Spleen (tissue), 11 donors: Measurements from ENCODE around the gene APOA1. TPM values are rescaled to one million over a fixed set of nuclear protein-coding genes. Genes with fewer than 3 reads are reported as not detected.
"Not testable (repeated sequence)": the region's sequence is repeated elsewhere in the genome, so short reads cannot be mapped to it uniquely, and the experiment has no call there.

Experiments
- DNase-seq: peaks from one replicate; pipeline ENCODE4 v3.0.0-alpha.2; 2020
- H3K27ac ChIP-seq, 8 donors: fragments of 200-600 bp; sonication (generic) in 7 of 8; 1 replicate in 4 of 8; 2 replicates in 4 of 8; pipeline versions ENCODE4 v1.5.0 to v1.8.0; 2016 to 2021; ENCODE audit warnings: inconsistent platforms in 4 of 8, mild to moderate bottlenecking in 4 of 8, moderate library complexity in 1 of 8
- H3K27me3 ChIP-seq, 7 donors: fragments of 200-600 bp; sonication (generic) in 6 of 7; replicated peaks in 1 of 7; 1 replicate in 4 of 7; 2 replicates in 3 of 7; pipeline versions ENCODE4 v1.5.0 to v1.8.0; 2016 to 2021; ENCODE audit warnings: inconsistent platforms in 3 of 7, mild to moderate bottlenecking in 1 of 7
- H3K36me3 ChIP-seq, 6 donors: fragments of 200-600 bp; sonication (generic) in 5 of 6; 1 replicate in 4 of 6; 2 replicates in 2 of 6; pipeline versions ENCODE4 v1.5.0 to v1.8.0; 2016 to 2021; ENCODE audit warnings: inconsistent platforms in 2 of 6
- H3K4me1 ChIP-seq, 6 donors: fragments of 200-600 bp; sonication (generic) in 5 of 6; 1 replicate in 3 of 6; 2 replicates in 3 of 6; pipeline versions ENCODE4 v1.5.0 to v1.8.0; 2016 to 2021; ENCODE audit warnings: inconsistent platforms in 3 of 6
- H3K4me3 ChIP-seq, 8 donors: fragments of 200-600 bp; sonication (generic) in 7 of 8; 1 replicate in 4 of 8; 2 replicates in 4 of 8; pipeline versions ENCODE4 v1.5.0 to v1.8.0; 2016 to 2021; ENCODE audit warnings: inconsistent platforms in 4 of 8, mild to moderate bottlenecking in 4 of 8, moderate library complexity in 2 of 8
- H3K9me3 ChIP-seq, 8 donors: fragments of 200-600 bp; sonication (generic) in 7 of 8; 1 replicate in 4 of 8; 2 replicates in 4 of 8; pipeline versions ENCODE4 v1.5.0 to v1.8.0; 2016 to 2021; ENCODE audit warnings: inconsistent platforms in 4 of 8
- CTCF ChIP-seq, 11 experiments: fragments of 200-600 bp in 7 of 11; fragments of 450-650 bp in 4 of 11; sonication (generic) in 4 of 11; IDR thresholded peaks in 8 of 11; conservative IDR thresholded peaks in 3 of 11; 1 replicate in 7 of 11; 2 replicates in 4 of 11; pipeline versions ENCODE4 v1.4.0 to v1.8.0; 2016 to 2021; ENCODE audit warnings: antibody characterized with exemption in 11 of 11, inconsistent platforms in 4 of 11, mild to moderate bottlenecking in 1 of 11
- POLR2A ChIP-seq, 3 donors: fragments of 450-650 bp; IDR thresholded peaks; one replicate each; pipeline ENCODE4 v1.5.1; 2017; ENCODE audit warnings: antibody characterized with exemption in 3 of 3, mild to moderate bottlenecking in 1 of 3
- POLR2AphosphoS5 ChIP-seq, 3 donors: sonication (generic); formaldehyde crosslinking; IDR thresholded peaks; one replicate each; pipeline ENCODE4 v1.5.1; 2017; ENCODE audit warnings: antibody characterized with exemption in 3 of 3
- WGBS, 5 donors: extraction: QIAGEN DNeasy Blood & Tissue Kit in 3 of 5; methylation state at CpG; one replicate each; pipeline versions ENCODE4 v1.1.5 to v1.1.7; 2013 to 2018; 5-methylcytosine and 5-hydroxymethylcytosine counted together
- intact Hi-C: fragments of 100-400 bp; cut with DNase I; formaldehyde crosslinking; loops from one replicate; pipeline ENCODE4 v1.15.0; 2023; ENCODE audit warnings: low total_unique reads
- polyA plus RNA-seq, 3 donors: library from polyadenylated mRNA; stranded (reverse); fragments of 200-250 nt; gene quantifications; one replicate each; pipeline ENCODE4 v1.2.1, GENCODE V29; 2013
- total RNA-seq, 7 donors: library from RNA; depleted of rRNA in 3 of 7; stranded (reverse); fragments of >200 nt in 3 of 7; fragmentation: NEBNext Ultra II Directional in 4 of 7; extraction: Animal tissue kit (Norgen Biotek cat#: 25700) in 4 of 7; gene quantifications; one replicate each; pipeline versions ENCODE4 v1.1.0 to v1.2.1, GENCODE V29; 2016 to 2021
- donor health status: healthy with polysubstance abuse.
- donor health status: DM: no; HTN: no; CAD: no; lungs with moderate emphysema.
- donor health status: DM: no; HTN: no; CAD: no.
- donor health status: Bipolar disorder and iron deficiency.
- donor health status: healthy.
- donor health status: DM: no; HTN: no; CAD: no.
- donor health status: DM: yes; HTN: yes; CAD: no.

Gene APOA1
- total and polyA plus RNA-seq, 10 donors = 0.44 to 3.3 (median 1.5) TPM; not detected in 2

DNA sequence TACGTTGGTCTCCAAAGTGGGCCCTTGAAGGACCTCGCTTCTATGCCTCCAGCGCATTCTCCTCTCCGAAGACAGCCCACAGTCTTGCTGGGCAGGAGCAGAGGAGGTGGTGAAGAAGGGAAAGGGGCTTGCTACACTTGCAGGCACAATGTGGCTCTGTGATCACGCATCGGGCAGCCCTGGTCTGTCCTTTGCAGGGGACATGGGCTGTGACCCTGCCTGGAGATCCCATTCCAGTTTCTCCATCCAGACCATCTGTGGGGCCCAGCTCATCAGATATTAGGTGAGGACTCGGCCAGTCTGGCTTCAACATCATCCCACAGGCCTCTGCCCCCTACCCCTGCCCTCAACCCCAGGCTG lies 810 bp downstream of the APOA1 start:
- intact Hi-C loops = no loop called here
- H3K36me3 ChIP-seq = no peaks in the 10 kb centered on the region
- H3K27ac ChIP-seq = peak overlapping the region in 3 of 8 donors; percentile 66 to 81 (median 72)
- H3K4me1 ChIP-seq = peaks cover 9 to 39% (median 22%) of the 10 kb centered on the region in 6 donors
- WGBS, 5 donors = 73 to 96% (median 88%) methylated on average over 7 of the region's 7 CpGs
- peaks cover 0 to 8% (median 0%) of the 10 kb centered on the region in 7 donors for H3K27me3 ChIP-seq
- H3K9me3 ChIP-seq = no peaks in the 10 kb centered on the region
- DNase-seq = peak; percentile 65
- no peak overlapping the region for H3K4me3 ChIP-seq
- no peak for TF ChIP-seq POLR2AphosphoS5 (IDR thresholded peaks at IDR 0.05)
- no peak for TF ChIP-seq POLR2A (IDR thresholded peaks at IDR 0.05)
- no peak for TF ChIP-seq CTCF (IDR thresholded peaks at IDR 0.05 in 8 of 11, conservative IDR thresholded peaks at IDR 0.05 in 3 of 11)

GRCh38 chr11:116835791-116836631 lies 1.4 kb downstream of the APOA1 start:
- intact Hi-C loops = no loop called here

GRCh38 chr11:116835042-116835772 lies 2.2 kb downstream of the APOA1 start:
- Histone ChIP-seq H3K4me1 (peaks cover 9 to 30% (median 19%) of the 10 kb centered on the region in 6 donors), H3K4me3 (peak overlapping the region; percentile 27 to 72 (median 48)), H3K27me3 (peaks cover 0 to 8% (median 0%) of the 10 kb centered on the region in 7 donors), H3K9me3 (no peaks in the 10 kb centered on the region), H3K27ac (peak overlapping the region; percentile 0 to 81 (median 67)), H3K36me3 (no peaks in the 10 kb centered on the region)
- DNase-seq = no peak
- WGBS, 5 donors = 13 to 23% (median 14%) methylated on average over 13 to 28 of the region's 28 CpGs
- no peak for TF ChIP-seq POLR2AphosphoS5 (IDR thresholded peaks at IDR 0.05)
- TF ChIP-seq CTCF (IDR thresholded peaks at IDR 0.05 in 8 of 11, conservative IDR thresholded peaks at IDR 0.05 in 3 of 11) = no peak
- no peak for TF ChIP-seq POLR2A (IDR thresholded peaks at IDR 0.05)
- intact Hi-C loops = no loop called here

More at GRCh38 chr11:116835791-116836631, 1.4 kb downstream of the APOA1 start:
- peaks cover 0 to 8% (median 0%) of the 10 kb centered on the region in 7 donors for H3K27me3 ChIP-seq
- peaks cover 9 to 37% (median 21%) of the 10 kb centered on the region in 6 donors for H3K4me1 ChIP-seq
- 11 to 20% (median 13%) methylated on average over 28 to 57 of the region's 57 CpGs for WGBS, 5 donors
- TF ChIP-seq CTCF (IDR thresholded peaks at IDR 0.05 in 8 of 11, conservative IDR thresholded peaks at IDR 0.05 in 3 of 11) (peak in 10 of 11 experiments; percentile 34 to 68 (median 56)), POLR2AphosphoS5 (IDR thresholded peaks at IDR 0.05) (peak; percentile 56 to 84 (median 75)), POLR2A (IDR thresholded peaks at IDR 0.05) (no peak)
- peak; percentile 94 for DNase-seq
- H3K9me3 ChIP-seq = no peaks in the 10 kb centered on the region
- H3K4me3 ChIP-seq = peak overlapping the region; percentile 27 to 72 (median 48)
- peak overlapping the region; percentile 0 to 81 (median 67) for H3K27ac ChIP-seq
- no peaks in the 10 kb centered on the region for H3K36me3 ChIP-seq

DNA sequence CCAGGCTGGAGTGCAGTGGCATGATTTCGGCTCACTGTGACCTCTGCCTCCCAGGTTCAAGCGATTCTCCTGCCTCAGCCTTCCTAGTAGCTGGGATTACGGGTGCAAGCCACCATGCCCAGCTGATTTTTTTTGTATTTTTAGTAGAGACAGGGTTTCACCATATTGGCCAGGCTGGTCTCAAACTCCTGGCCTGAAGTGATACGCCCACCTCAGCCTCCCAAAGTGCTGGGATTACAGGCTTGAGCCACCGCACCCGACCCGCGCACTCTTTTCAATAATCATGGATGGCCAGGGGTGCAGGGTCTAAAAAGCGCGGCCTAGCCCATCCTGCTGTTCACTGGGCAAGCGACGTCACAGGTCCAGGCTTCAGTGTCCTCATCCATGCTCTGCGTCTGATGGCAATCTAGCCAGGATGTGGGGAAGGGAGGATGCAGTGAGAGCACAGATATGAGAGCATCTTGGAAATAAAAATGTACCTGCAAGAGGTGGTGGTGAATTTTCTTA lies 2.8 kb downstream of the APOA1 start:
- Histone ChIP-seq H3K4me3 (peak overlapping the region in 1 of 8 donors; percentile 72), H3K27ac (peak overlapping the region in 6 of 8 donors; percentile 61 to 81 (median 70)), H3K4me1 (peaks cover 9 to 30% (median 19%) of the 10 kb centered on the region in 6 donors)
- H3K36me3 ChIP-seq, H3K27me3 ChIP-seq, H3K9me3 ChIP-seq, intact Hi-C loops: not testable (repeated sequence)
- WGBS, 5 donors = 69 to 82% (median 78%) methylated on average over 12 to 13 of the region's 13 CpGs
- DNase-seq = peak; percentile 58
